ENCODE measurements around the gene CSRP1.
A peak's percentile ranks its signal among the peaks of the same experiment; 100 is the strongest.
"Not testable (repeated sequence)": the region's sequence is repeated elsewhere in the genome, so short reads cannot be mapped to it uniquely, and the experiment has no call there.

CSRP1 gene

DNA sequence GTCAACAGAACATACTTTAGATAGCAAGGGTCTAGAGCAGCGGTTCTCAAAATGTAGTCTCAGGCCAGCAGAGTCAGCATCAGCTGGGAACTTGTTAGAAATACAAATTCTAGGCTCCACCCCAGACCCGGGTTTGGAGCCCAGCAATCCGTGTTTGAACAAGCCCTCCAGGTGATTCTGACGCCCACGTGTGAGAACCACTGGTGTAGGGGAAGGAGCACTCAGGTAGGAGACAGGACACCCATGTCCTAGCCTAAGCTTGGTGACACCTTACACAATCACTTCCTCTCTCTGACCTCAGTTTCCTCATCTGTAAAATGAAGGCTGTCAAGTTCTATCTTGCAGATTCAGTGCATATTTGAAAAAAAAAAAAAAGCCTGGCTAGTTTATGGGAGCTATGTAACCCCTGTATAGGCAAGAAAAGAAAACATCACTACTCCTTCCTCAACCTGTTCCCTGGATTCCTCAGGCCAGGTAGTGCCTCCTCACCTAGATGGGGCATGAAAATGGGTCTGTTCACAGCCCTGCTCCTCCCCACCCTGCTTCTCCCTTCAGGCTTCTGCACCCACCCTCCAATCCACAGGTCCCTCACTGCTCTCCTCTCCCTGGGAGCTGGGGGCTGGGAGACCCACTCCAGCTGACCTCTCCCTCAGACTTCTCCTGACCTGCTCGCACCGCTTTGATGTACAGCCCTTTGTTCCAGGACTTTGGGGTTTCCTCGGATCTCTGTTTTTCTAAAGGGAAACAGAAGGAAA, 30.8 kb downstream of the CSRP1 start:
- DNase-seq, result no peak

GRCh38 chr1:201475130-201475529, 31.8 kb downstream of the CSRP1 start:
- DNase-seq, result no peak

GRCh38 chr1:201473296-201473695, 33.6 kb downstream of the CSRP1 start:
- DNase-seq, result no peak

- DNase-seq, result not testable (repeated sequence)
Observed at GRCh38 chr1:201472321-201472720, 34.6 kb downstream of the CSRP1 start.

GRCh38 chr1:201471772-201472171, 35.2 kb downstream of the CSRP1 start:
- DNase-seq, result no peak

DNA sequence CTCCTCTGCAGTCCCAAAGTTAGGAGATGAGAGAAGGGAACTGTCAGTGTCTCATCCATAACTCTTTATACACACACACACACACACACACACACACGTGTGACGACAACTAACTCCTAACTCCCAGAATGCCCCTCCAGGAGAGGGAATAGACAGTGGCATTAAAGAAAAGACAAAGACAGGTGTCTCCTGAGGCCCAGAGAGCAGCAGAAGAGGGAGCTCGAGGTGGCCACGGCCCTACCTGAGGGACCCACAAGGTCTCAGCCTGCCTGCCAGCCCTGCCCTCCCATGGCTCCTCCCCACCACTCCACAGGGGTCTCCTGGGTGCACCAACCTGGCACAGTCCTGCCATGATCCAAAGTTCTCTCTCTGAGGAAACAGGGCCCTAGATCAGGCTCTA, 36.3 kb downstream of the CSRP1 start:
- no peak for DNase-seq

DNA sequence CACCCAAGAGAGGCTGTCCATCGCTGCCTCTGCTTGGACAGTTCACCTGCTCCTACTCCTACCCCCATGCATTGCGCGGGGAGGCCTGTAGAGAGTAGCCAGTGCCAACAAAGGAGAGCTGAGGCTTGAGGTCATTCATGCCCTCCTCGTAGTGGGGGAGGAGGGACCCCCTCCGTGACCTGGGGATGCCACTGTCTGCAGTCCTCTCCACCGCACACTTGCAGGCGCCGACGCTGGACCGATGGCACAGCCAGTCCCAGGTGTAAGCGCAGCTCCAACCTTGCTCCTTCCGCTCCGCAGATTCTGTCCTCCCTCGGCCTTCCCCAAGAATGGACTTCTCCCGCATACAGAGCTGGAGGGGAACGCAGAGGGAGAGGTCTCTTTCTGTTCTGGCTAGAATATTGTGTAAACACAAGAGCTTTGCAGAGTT, 37.3 kb downstream of the CSRP1 start:
- no peak for DNase-seq

DNA sequence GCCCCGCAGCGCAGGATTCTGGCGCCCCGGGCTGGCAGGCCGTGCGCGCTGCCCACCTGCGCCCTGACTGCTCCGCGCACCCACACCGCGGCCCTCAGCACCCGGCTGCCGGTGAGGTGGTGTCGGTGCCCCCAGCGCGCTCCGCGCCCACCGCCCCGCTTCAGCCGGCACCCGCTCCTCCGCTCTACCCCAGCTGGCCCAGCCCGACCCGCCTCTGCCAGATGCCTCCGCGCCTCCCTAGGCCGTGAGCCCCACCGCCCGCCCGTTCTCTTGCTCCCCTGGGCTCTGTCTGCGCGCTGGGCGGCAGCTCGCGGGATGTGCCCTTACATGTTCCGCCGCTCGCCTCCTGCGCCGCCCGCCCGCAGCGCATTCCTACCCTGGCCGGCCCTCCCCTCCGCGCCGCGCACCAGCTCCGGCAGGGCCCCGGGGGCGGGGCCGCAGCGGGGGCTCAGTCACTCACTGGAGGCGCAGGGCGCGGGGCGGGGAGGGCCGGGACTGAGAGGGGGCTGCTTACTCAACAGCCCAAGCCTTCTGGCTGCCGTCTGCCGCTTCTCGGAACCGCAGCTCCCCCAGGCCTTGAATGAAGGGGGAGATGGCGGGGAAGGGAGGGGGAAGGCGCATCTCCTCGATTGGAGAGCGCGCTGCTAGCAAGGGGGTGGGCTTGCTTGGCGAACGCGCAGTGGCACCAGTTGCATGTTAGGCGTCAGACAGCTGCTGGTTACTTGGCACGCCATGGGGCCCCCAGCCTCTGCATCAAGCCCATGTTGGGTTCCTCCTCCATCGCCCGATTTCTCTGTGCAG, 37.9 kb downstream of the CSRP1 start, which contains the start of gene PHLDA3:
PHLDA3 (minus strand) TSS at position 345 of the 801 bp plus-strand sequence. CDS start 402 bp downstream, outside the sequence.
- peak; percentile 9 for DNase-seq

- no peak for DNase-seq
Observed at GRCh38 chr1:201468501-201468843, 38.5 kb downstream of the CSRP1 start.

GRCh38 chr1:201466492-201466891, 40.4 kb downstream of the CSRP1 start:
- DNase-seq, result no peak

DNA sequence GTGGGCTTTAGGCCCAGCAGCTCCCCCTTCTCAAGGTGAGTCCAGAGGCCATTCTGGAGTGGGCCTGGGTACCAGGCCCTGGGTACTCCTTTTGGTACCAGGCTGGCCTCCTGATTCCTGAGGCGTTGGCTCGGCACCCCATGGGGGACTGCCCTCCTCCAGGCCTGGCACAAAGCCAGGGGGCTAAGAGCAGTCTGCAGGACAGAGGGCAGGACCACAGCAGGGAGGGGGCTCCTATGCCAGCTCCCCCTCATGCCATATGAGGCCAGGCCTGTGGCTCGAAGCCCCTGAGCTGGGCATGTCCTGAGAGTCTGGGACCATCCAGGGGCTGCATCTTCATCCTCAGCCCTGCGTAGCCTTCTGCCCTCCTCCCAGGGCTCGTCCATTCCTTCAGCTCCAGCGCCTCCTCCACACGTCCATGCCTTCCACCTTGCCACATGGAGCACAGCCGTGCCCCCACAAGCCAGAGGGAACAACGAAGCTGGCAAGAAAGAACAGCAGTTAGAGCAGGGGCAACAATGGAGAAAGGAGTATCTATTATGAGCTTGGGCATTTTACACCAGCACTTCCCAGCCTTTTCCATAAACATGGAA, 41.1 kb downstream of the CSRP1 start:
- DNase-seq, result no peak

DNA sequence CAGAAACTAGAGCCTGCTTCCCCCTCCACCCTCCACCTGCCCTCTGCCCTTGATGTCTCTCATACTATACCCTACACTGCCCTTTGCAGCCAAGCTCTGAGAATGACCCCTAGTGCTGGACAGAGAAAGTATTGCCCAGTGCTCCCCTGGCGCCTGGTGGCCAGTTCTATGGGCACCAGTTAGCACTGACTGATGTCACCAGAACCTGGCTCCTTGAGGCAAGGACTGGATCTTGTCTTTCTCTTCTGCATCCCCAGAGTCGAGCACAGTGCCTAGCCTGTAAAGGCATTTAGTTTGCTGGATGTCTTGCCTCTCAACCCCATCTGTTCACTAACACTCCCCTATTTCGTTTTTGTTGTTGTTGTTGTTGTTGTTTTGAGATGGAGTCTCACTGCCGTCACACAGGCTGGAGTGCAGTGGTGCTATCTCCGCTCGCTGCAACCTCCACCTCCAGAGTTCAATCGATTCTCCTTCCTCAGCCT, 43.8 kb downstream of the CSRP1 start:
- DNase-seq, result no peak

GRCh38 chr1:201461645-201462441, 45.1 kb downstream of the CSRP1 start:
- DNase-seq, result no peak

DNA sequence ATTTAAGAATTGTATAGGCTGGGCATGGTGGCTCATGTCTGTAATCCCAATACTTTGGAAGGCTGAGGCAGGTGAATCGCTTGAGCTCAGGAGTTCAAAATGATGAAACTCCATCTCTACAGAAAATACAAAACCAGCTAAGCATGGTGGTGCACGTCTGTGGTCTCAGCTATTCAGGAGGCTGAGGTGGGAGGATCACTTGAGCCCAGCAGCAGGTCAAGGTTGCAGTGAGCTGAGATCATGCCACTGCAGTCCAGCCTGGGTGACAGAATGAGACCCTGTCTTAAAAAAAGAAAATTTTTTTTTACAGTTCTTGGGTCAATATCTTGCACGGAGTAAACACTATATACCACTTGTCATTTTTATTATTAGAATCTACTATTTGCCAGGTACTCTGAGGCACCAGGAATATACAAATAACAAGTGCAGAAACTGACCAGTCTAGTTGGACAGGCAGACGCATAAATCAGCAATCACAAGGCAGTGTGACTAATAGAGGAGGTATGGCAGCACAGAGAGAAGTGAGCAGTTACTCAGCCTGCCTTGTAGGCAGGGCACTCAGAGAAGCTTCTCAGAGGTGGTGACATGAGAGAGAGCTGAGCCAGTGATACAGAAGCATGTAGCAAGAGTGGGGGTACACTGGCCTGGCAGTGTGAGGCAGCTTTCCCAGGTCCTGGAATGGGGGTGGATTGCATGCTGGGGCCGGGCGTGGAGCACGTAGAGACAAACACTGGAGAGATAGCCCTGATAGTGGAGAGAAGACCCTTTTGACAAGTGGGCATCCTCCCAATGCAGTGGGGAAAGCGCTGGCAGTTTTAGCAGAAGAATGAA, 45.9 kb downstream of the CSRP1 start:
- no peak for DNase-seq

DNA sequence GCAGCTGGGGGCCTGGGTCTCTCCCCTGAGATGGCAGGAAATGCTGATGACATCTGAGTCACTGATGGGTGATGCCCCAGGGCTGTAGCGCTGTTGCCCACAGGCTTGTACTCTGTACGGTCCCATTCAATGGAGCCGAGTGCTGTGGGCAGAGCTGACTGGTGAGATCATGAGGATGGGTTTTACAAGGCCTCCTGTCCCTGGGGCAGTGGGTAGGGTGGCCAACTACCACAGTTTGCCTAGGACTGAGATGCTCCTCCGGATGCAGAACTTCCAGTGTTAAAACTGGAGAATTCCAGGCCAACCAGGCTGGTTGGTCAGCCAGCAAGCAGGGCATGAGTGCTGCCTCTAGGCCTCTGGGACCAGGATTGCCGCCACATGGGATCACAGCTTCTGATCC, 47.1 kb downstream of the CSRP1 start:
- no peak for DNase-seq

- no peak for DNase-seq
Observed at GRCh38 chr1:201459052-201459451, 47.9 kb downstream of the CSRP1 start.

DNA sequence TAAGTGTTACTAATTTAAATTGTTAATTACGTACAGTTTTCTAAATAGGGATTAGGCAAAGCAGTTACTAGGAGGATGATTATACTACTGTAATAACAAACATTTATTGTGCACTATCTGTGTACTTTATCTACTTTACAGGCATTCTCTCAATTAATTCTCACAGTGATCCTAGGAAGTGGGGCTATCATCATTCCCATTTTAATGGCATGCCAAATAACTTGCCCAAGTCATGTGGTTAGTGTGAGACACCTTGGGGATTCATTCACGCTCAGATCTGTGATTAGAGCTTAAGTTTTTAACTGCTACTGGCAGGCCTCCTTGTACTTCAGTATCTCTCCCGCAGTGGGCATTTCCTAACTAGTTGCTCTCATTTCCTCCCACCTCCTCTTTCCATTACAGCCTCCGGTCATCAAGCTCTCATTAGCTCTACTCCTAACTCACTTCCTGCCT, 49.4 kb downstream of the CSRP1 start:
- DNase-seq, result no peak

GRCh38 chr1:201456499-201457309, 50.2 kb downstream of the CSRP1 start:
- no peak for DNase-seq

- no peak for DNase-seq
Observed at GRCh38 chr1:201455098-201455497, 51.8 kb downstream of the CSRP1 start.

DNA sequence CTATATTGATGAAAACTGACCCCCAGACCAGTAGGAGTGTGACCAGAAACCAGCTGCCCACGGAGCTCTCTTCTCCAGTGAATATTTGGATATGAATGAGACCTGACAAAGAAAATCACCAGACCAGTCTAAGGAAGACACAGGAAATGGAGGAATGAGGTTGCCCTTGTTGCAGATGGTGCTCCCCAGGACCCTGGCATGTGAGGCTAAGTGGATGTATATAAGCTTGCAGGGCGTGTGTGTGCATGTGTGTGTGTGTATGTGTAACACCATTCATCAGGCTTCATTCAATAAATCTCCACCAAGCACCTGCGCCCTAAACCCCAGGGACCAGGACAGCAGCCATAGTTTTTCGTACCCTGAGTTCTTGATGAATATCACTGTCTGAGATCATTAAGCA, 52.3 kb downstream of the CSRP1 start:
- no peak for DNase-seq

DNA sequence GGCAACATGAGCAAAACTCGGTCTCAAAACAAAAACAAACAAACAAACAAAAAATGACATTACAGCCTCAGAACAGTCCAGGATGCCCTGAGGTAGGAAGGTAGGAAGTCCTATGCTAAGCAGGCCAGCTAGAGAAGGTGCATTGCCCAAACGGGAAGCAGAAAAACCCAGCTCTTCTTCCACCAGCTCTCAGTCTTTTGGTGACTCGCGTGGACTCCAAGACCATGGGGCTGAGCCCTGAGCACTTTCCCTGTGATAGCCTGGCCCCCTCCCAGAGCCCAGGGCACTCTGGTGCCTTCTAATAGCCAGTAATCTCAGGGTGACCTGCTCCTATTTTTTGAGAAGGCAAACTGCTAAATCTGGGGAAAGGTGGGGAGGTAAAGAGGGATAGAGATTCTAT, 54.1 kb downstream of the CSRP1 start:
- DNase-seq, result no peak
